GM10266 (cell line): ENCODE results near the gene THADA.

Experiments
- DNase-seq: peaks from one replicate; pipeline ENCODE4 v3.0.0; 2012; ENCODE audit errors: extremely low spot score
- CTCF ChIP-seq: IDR thresholded peaks from 2 replicates; pipeline ENCODE4 v1.5.1; 2012; ENCODE audit warnings: mild to moderate bottlenecking, low read depth; ENCODE audit not compliant: control insufficient read depth, insufficient read depth; ENCODE audit errors: missing control alignments

Gene THADA

GRCh38 chr2:43183743-43184142 lies 412.1 kb downstream of the THADA start:
- no peak for DNase-seq
- TF ChIP-seq CTCF = no peak

GRCh38 chr2:43180897-43181296 lies 414.9 kb downstream of the THADA start:
- no peak for TF ChIP-seq CTCF
- no peak for DNase-seq
